Measurements from ENCODE around the gene PRRC1.
"Not testable (repeated sequence)": the region's sequence is repeated elsewhere in the genome, so short reads cannot be mapped to it uniquely, and the experiment has no call there.

PRRC1 gene

GRCh38 chr5:127517480-127518318, at the start of gene PRRC1:
Gene PRRC1, plus strand, starts transcription at chr5:127517640. Its CDS starts 5,840 bp downstream, at chr5:127523480.
- FAIRE-seq: peak; percentile 87
- peak; percentile 94 for DNase-seq (ENCODE audit: low spot score)

DNA sequence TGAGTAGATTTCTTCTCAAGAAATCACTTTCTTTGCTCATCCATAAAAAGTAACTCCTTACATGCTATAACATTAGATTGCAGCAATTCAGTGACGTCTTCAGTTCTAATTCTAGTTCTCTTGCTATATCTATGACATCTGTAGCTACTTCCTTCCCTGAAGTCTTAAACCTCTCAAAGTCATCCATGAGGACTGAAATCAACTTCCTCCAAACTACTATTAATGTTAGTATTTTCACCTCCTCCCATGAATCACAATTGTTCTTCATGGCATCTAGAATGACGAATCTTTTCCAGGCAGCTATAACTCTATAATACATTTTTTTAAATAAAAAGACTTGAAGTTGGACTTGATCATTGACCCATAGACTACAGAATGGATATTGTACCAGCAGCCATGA, 46.2 kb upstream of the PRRC1 start:
- no peak for DNase-seq (ENCODE audit: low spot score)
- FAIRE-seq: no peak

DNA sequence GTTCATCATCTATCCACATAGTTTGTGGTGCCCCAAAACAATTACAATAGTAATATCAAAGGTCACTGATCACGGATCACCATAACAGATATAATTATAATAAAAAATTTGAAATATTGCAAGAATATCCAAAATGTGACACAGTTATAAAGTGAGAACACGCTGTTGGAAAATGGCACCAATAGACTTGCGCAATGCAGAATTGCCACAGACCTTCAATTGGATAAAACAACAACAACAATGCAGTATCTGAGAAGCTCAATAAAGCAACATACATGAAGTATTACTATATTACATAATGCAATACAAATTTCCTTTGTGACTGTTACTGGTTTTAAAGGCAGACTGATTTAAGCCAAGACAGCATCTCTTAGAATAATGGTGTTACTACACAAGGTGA, 44.7 kb upstream of the PRRC1 start:
- FAIRE-seq: no peak
- DNase-seq (ENCODE audit: low spot score): no peak

- DNase-seq (ENCODE audit: low spot score) (no peak), FAIRE-seq (peak; percentile 88)
Observed at GRCh38 chr5:127486471-127486870, 31.0 kb upstream of the PRRC1 start.

- FAIRE-seq (no peak), DNase-seq (ENCODE audit: low spot score) (peak; percentile 29)
Observed at GRCh38 chr5:127492854-127493738, 24.3 kb upstream of the PRRC1 start.

DNA sequence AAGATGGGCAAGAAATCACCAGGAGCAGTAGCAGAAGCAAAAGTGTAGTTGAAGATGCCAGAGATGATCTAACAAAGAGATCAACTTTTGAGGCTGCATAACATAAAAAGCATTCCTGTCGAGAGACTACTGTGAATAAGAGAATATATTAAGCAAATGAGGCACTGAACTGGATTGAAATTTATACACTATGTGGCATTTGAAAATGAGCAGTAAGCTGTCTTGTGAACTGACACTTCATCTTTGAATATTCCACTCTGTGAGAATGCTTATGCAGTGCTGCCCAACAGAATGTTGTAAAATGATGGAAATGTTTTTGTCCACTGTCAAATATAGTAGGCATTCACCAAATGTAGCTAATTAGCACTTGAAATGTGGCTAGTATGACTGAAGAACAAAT, 18.9 kb upstream of the PRRC1 start:
- FAIRE-seq: no peak
- DNase-seq (ENCODE audit: low spot score): no peak

DNA sequence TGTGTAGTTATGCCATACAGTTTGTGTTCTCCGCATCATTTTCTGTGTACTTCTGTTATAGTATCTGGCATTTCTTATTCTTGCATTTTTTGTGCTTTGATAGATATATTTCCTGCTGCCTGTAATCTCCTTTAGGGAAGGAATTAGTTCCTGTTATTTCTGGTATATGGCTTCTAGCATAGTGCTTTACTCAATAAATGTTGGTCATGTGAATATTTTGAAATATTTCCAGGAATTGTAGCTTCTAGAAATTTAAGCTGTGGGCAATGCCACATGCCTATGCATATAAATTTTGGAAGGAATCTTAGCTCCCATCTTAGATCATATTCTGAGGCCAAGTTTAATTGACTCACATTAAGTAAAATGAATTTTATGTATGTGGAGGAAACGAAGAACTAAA, 11.5 kb upstream of the PRRC1 start:
- no peak for FAIRE-seq
- no peak for DNase-seq (ENCODE audit: low spot score)

DNA sequence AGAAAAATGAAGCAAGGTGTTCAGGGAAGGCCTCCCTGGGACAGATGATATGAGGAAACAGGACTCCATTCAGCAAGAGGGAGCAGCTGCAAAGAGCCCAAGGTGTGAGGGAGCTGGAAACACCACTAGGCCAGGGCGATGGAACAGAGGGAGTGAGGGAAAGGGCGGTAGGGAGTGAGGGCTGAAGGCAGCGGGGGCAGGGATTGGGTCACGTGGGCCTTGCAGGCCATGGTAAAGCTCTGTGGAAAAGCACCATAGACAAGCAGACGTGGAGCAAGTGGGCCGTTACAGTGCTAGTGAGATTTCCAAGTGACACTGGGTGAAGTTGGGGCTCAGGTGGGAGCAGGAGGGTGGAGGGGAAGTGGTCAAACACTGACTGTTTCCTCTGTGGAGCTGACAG, 10.8 kb upstream of the PRRC1 start:
- no peak for DNase-seq (ENCODE audit: low spot score)
- no peak for FAIRE-seq

DNA sequence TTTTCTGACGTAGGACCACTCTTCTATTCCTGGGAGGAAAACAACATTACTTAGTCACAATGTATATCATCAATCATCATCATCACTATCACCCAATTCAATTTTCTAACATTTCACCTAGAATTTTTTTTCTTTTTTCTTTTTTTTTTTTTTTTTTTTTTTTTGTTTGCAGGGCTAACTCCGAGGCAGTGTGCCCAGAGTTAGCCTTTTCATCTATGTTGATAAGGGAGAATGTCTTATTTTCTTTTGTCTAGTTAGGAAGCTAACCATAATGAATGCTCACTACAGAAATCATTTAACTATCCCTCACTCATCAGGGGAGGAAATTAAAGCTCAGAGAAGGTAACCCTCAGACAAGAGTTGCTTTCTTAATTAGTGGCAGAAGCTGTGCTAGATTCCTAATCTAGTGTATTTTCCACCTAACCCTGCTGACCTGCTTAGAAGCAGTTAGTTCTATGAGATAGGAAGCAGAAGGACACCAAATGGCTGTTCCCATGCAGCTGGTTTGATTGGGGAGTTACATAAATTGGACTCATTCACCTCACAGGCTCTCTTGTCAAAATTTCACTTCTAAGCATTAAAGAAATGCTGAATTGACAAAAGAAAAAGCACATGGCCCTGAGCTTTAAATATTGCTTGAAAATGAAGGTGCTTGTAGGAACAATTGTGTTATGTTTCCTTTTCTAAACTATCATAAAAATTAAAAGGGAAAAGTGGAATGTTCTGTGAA, 8.6 kb upstream of the PRRC1 start:
- FAIRE-seq (no peak), DNase-seq (ENCODE audit: low spot score) (no peak)

DNA sequence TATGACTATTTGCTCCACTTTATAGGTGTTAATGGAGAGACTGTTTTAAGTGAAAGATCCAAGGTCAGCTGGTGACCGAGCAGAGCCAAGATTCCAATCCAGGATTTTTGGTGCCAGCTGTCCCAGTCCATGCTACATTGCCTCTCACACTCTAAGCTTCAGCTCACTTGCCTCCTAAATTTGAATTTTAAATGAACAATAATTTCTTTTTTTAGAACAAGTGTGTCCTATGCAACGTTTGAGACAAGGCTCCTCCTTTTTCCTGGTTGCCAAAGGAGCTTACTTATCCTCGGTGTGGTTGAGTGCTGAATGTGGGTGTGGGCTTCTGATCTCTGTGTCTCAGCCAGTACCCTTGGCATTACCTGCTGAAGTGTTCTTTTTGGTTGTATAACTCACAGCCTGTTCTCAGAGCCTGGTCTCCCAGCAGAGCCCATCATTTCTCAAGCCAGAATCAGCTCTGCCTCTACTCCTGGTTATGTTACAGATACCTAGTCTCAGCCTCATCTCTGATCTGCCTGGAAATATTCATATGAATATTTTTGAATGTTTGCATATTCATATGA, 4.0 kb upstream of the PRRC1 start:
- DNase-seq (ENCODE audit: low spot score) (no peak), FAIRE-seq (no peak)

GRCh38 chr5:127514816-127515215, 2.6 kb upstream of the PRRC1 start:
- DNase-seq (ENCODE audit: low spot score) (no peak), FAIRE-seq (no peak)

GRCh38 chr5:127515693-127516440, 1.6 kb upstream of the PRRC1 start:
- DNase-seq (ENCODE audit: low spot score): no peak
- no peak for FAIRE-seq

GRCh38 chr5:127517110-127517479, 345 bp upstream of the PRRC1 start:
- no peak for FAIRE-seq

DNA sequence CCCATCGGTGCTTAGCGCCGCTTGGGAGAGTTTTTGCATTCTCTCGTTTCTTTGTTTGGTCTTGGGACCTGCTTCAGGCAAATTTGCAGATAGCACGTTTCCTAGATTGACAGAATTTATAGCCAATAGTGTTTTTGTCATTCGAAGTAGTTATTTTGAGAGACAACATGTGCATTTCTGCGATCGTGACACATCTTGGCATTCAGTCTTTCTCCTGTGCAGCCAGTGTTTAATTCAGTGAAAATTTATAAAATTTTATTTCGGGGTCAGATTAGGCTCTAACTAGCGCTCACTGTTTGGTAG, 830 bp downstream of the PRRC1 start:
- no peak for FAIRE-seq
- DNase-seq (ENCODE audit: low spot score): no peak

More at GRCh38 chr5:127517110-127517479, 345 bp upstream of the PRRC1 start:
- DNase-seq (ENCODE audit: low spot score): peak; percentile 55

- no peak for DNase-seq (ENCODE audit: low spot score)
- no peak for FAIRE-seq
Observed at GRCh38 chr5:127519527-127519926, 2.1 kb downstream of the PRRC1 start.

GRCh38 chr5:127521138-127521770, 3.8 kb downstream of the PRRC1 start:
- no peak for FAIRE-seq
- DNase-seq (ENCODE audit: low spot score): no peak

- DNase-seq (ENCODE audit: low spot score) (no peak), FAIRE-seq (no peak)
Observed at GRCh38 chr5:127525181-127525580, 7.7 kb downstream of the PRRC1 start.

GRCh38 chr5:127529904-127530682, 12.7 kb downstream of the PRRC1 start:
- DNase-seq (ENCODE audit: low spot score): no peak
- no peak for FAIRE-seq

DNA sequence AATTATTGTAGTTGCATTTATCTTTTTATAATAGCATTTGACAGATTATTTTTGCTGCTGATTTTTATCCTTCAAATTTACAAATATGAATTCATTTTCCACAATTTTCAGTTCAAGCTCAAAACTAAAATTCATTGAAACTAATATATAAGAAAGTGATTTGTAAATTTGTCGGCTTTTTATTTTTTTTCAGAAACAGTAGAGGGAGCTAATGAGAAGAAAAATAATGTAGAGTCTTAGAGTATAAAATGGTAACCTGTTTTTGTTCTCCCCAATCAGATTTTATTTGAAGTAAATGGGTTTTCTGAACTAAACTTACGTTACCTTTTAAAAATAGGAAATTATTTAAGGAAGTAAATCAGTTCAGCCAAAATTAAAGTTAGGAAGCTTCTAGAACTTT, 19.2 kb downstream of the PRRC1 start:
- FAIRE-seq (no peak), DNase-seq (ENCODE audit: low spot score) (no peak)

DNA sequence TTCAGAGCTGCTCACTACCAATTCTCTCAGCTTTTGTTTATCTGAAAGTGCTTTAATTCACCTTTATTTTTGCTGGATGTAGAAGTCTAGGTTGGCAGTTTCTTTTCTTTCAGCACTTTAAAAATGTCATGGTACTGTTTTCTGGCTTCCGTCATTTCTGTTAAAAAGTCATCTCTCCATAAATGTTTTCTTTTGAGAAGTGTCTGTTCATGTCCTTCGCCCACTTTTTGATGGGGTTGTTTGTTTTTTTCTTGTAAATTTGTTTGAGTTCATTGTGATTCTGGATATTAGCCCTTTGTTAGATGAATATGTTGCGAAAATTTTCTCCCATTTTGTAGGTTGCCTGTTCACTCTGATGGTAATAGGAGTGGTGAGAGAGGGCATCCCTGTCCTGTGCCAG, 23.1 kb downstream of the PRRC1 start:
- DNase-seq (ENCODE audit: low spot score); FAIRE-seq: not testable (repeated sequence)

All from urothelium cell line (cell line).